Non-pigmented ciliary epithelial cell (primary cell): Measurements from ENCODE around the gene BASP1.
"Not testable (repeated sequence)": the region's sequence is repeated elsewhere in the genome, so short reads cannot be mapped to it uniquely, and the experiment has no call there.

Experiments used
- DNase-seq: peaks from one replicate; pipeline ENCODE4 v3.0.0-alpha.2; 2010; ENCODE audit warnings: low read depth

Gene BASP1

DNA sequence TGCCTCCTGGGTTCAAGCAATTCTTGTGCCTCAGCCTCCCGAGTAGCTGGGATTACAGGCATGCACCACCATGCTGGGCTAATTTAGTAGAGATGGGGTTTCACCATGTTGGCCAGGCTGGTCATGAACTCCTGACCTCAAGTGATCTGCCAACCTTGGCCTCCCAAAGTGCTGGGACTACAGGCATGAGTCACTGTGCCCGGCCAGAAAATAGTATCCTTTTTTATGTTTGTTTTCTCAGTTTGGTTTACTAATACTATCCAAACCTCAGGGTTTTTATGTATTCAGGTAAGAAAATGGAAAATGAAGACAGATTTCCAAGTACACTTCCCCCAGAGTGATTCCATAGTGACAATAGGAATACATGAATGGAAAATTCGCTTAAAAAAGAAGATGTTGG, 101.7 kb downstream of the BASP1 start:
- not testable (repeated sequence) for DNase-seq

DNA sequence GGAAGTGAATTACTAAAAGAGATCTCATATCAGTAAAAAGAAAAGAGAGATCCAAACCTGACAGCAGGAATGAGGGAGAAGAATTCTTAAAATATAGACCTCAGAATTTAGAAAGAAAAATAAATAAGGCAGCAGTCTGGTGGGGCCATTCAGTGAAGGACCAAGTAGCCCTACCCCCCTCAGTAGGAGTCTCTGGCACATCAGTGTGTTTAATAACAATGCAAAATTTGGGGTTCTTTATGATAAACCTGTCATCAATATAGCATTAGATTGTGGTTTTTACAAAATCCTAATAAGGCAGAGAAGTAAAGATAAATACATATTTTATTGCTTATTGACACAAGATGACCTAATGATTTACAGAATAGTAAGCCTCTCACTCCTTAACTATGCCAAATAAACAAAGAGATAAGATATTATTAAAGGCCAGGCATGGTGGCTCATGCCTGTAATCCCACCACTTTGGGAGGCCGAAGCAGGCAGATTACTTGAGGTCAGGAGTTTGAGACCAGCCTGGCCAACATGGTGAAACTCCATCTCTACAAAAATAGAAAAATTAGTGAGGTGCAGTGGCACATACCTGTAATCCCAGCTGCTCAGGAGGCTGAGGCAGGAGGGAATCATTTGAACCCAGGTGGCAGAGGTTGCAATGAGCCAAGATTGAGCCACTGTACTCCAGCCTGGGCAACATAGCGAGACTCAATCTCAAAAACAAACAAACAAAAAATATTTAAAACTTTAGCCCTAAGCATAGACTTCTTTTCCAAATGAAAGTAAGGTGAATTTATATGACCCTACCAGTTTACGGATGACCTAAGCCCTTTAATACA, 108.6 kb downstream of the BASP1 start:
- no peak for DNase-seq
